ENCODE results near the gene TM2D3.

The TM2D3 gene

DNA sequence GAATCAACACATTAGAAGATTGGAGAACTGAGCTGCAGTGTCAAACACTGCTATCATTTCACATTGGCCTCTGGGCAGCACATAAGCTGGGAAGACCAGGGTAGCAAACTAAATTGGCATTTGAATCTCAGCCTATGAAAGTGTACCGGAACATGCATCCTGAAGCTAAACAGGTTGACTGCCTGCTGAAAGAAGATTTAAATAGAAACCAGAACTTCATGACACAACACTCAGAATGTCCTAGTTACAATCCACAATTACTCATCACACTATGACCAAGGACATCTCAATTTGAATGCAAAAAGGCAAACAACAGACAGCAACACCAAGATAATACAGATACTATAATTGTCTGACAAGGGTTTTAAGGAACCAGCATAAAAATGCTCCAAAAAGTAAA, 26.2 kb downstream of the TM2D3 start:
- DNase-seq (ENCODE audit: extremely low read depth in 1 of 2, low read depth in 1 of 2), result no peak

DNA sequence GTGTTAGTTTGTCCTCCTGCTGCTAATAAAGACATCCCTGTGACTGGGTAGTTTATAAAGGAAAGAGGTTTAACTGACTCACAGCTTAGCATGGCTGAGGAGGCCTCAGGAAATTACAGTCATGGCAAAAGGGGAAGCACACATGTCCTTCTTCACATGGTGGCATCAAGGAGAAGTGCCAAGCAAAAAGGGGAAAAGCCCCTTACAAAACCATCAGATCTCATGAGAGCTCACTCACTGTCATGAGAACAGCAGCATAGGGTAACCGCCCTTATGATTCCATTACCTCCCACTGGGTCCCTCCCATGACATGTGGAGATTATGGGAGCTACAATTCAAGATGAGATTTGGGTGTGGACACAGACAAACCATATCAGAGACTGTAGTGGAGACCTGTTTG, 27.0 kb downstream of the TM2D3 start:
- no peak for DNase-seq (ENCODE audit: extremely low read depth in 1 of 2, low read depth in 1 of 2)

DNA sequence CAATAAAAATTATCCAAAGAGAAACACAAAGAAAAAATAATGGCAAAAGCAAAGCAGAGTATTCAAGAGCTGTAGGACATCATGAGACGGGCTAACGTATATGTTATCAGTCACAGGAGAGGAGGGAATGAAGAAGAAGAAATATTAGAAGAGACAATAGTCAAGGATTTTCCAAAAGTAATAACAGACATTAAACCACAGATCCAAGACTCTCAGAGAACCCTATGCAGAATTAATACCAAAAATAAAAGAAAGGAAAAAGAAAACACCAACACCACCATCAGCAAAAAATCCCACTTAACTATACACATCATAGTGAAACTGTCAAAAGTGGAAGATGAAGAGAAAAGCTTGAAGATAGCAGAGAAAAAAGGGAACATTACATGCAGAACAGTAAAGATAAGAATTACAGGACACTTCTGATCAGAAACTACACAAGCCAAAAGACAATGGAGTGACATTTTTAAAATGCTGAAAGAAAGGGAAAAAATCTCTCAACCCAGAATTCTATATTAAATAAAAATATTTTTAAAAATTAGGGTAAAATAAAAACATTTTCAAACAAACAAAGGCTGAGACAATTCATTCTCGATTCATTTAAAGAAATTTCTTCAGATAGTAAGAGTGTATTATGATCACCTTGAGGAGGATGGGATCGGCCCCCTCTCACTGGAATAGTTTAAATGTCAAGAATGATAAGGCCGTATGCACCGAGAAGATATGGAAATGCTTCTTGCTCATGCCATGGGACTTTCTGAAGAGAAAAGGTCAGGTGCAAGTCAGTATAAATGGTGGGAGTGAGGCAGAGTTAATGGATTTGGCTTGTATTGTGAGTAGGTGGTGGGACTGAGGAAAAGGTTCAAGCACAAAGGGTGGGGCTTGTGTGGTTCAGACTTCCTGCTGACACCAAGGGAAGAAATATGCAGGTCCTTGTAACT, 28.5 kb downstream of the TM2D3 start:
- DNase-seq (ENCODE audit: extremely low read depth in 1 of 2, low read depth in 1 of 2), result no peak

- DNase-seq (ENCODE audit: extremely low read depth in 1 of 2, low read depth in 1 of 2), result no peak
Measured at GRCh38 chr15:101621961-101622360, 30.2 kb downstream of the TM2D3 start.

DNA sequence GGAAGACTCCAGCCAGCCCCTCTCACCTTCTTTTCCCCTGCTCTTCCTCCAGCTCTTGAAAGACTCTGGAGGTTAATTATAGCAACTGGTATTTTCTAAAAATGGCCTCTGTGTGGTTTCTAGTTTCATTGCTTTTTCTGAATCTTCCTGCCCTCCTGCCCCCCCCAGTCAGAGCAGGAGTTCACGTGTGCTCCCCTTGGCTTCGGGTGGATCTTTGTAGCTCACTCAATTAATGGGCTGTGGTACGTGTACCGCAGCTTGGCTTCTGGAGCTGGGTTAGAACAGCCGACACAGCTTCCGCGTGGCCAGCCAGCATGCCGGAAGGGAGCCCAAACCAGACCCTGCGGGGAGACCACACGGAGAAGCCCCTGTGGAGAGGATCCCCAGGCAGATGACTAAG, 31.5 kb downstream of the TM2D3 start:
- DNase-seq (ENCODE audit: extremely low read depth in 1 of 2, low read depth in 1 of 2), result no peak

DNA sequence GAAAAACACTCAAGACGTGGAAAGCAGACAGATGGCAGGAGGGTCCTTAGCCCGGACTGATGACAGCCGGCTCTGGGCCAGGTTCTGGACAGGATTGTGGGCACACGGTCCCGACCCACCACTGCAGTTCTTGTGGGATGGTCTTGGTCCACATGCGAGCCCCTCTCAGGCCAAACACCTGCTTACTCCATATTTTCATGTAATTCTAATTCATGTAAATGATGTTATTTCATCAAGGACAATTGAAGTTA, 32.6 kb downstream of the TM2D3 start:
- DNase-seq (ENCODE audit: extremely low read depth in 1 of 2, low read depth in 1 of 2), result no peak

GRCh38 chr15:101618851-101619614, 33.1 kb downstream of the TM2D3 start:
- DNase-seq (ENCODE audit: extremely low read depth in 1 of 2, low read depth in 1 of 2), result no peak

- no peak for DNase-seq (ENCODE audit: extremely low read depth in 1 of 2, low read depth in 1 of 2)
Measured at GRCh38 chr15:101618076-101618475, 34.1 kb downstream of the TM2D3 start.

- no peak for DNase-seq (ENCODE audit: extremely low read depth in 1 of 2, low read depth in 1 of 2)
Measured at GRCh38 chr15:101617390-101617965, 34.7 kb downstream of the TM2D3 start.

- DNase-seq (ENCODE audit: extremely low read depth in 1 of 2, low read depth in 1 of 2), result no peak
Measured at GRCh38 chr15:101615986-101616848, 36.0 kb downstream of the TM2D3 start.

DNA sequence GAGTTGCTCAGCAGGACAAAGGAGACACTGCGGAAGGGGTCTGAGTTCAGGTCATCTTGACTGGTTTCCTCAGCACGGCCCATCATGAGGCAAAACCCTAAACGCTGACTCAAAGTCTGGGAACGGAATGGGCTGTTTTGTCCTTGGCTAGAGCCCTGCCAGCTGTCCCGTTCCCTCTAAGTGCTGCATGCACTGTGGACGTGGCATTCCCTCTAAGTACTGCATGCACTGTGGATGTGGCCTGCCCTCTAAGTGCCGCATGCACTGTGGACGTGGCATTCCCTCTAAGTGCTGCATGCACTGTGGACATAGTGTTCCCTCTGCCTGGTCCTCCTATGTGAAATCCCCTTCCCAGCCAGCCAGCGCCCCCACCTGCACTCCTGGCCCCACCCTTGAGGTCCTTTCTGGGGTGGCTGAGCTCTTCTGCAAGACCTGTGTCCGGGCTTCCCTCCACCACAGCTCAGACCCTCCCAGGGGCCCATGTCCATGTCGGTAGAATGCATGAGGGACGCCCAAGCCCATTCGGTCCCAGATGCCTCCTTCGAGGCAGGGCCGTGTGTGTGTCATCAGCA, 36.7 kb downstream of the TM2D3 start:
- no peak for DNase-seq (ENCODE audit: extremely low read depth in 1 of 2, low read depth in 1 of 2)

DNA sequence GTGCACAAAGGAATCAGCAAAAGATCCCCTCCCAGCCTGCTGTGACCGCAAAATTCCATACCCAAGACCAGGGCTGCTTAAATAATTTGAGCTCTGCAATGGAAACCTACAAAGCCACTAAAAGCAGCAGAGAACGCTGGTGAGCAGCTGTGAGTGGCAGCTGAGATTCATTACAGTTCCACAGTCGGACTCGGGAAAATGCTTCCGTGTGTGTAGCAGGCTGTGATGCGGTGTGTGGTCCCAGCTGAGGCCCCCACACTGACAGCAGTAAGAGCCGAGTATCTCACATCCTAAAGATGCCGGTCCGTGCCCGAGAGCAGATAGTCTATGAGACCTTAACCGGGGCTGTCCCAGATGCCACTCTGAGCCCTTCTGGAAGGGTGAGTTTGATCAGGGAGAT, 37.4 kb downstream of the TM2D3 start:
- DNase-seq (ENCODE audit: extremely low read depth in 1 of 2, low read depth in 1 of 2), result no peak

DNA sequence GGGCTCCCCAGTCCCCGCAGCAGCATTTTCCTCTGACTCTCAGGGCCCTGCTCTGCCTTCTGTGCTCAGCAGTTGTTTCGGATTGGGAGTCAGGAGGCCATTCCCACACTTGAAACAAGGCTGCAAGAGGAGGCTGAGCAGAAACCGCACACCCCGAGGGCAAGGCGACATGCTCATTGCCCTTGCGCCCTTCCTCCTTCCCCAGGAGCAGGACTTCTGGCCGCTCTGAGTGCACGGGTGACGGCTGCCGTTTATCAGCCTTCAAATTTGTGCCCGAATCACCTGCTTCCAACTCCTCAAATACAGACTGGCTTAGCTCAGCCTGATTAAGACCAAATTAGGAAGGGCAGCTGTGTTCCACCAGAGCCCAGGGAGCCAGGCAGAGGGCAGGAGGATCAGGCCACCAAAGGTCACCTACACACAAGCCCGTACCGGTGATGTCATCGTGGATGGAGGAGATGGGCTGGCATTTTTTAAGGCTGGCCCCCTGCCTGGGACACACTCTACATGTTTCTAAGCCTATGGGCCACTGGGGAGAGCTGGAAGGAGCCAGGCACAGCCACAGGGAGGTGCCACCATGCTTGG, 38.1 kb downstream of the TM2D3 start:
- DNase-seq (ENCODE audit: extremely low read depth in 1 of 2, low read depth in 1 of 2), result no peak

DNA sequence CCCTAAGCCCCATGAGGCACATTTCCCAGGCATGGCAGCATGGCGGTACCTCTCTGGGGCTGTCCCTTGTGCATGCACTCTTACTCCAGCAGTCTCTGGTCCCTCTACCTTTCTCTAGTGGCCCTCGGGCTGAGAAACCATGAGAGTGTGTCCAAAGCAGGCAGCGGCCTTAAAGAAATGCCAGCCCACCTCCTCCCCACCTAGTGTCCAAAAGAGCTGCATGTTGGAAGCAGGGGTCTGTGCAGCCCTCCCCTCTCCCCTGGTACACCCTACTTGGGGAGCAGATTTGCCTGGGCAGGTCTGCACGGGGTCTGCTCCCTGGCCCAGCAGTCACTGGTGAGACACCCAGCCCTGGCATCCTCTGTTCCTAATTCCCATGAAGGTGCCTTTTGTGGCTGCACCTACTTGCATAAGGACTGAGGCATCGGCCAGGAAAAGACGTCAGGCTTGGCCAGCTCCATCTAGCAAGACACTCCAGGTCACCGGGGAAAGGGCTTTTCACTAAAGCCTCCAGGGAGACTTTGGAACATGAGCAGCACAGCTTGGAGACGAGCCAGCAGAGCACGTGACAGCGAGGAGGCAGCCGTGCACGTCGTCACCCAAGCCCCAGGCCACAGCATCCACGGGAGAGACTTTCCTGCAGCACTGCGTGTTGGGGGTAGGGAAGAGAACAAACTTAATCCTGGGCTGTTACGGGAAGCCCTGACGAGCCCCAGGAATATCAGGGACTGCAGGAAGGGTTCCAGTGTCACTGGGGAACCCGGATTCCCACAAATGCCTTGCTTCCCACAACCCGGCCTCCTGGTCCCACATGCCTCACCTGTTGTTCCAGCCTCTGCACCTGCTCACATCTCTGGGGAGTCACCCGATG, 38.8 kb downstream of the TM2D3 start:
- DNase-seq (ENCODE audit: extremely low read depth in 1 of 2, low read depth in 1 of 2), result no peak

GRCh38 chr15:101612676-101613075, 39.5 kb downstream of the TM2D3 start:
- no peak for DNase-seq (ENCODE audit: extremely low read depth in 1 of 2, low read depth in 1 of 2)

DNA sequence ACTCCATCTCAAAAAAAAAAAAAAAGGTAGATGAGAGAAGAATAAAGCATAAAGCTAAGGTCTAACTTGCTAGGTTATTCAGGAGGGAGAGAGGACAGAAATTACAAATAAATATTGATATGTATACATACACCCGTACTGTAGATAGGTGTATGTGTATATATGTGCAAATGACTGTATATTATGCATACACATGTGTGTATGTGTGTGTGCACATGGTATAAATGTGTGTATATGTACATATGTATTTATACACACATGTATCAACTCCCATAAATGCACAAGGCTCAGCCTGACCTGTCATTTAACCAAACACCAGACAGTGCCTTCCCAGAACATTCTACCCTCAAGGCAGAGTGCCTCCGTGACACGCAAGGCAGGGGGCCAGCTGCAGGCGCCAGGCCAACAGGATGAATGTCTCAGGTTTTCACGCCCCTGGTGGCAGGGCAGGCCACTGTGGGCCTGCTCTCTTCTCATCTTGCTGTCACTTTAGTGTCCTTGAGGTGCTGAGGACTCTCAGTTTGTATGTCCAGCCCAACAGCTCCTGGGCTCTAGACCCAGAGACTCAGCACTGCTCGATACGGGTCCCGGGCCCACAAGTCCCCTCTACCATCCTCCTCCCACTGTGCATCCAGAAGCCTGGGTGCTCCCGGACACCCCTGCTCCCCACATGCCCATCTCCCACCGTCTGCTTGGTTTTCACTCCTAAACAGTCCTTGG, 40.4 kb downstream of the TM2D3 start:
- DNase-seq (ENCODE audit: extremely low read depth in 1 of 2, low read depth in 1 of 2), result no peak

- no peak for DNase-seq (ENCODE audit: extremely low read depth in 1 of 2, low read depth in 1 of 2)
Measured at GRCh38 chr15:101611007-101611406, 41.2 kb downstream of the TM2D3 start.

- DNase-seq (ENCODE audit: extremely low read depth in 1 of 2, low read depth in 1 of 2), result no peak
Measured at GRCh38 chr15:101610611-101611000, 41.6 kb downstream of the TM2D3 start.

Measured in activated CD8-positive, alpha-beta memory T cell treated with anti-CD3 and anti-CD28 coated beads for 1 hour (primary cell).